HEK293 (cell line): Measurements from ENCODE around the gene EXOSC2.

Source experiments
- GFI1B ChIP-seq: fragments of 450-650 bp; formaldehyde crosslinking; IDR thresholded peaks from 2 replicates; pipeline ENCODE4 v1.5.1; 2016; ENCODE audit warnings: missing biosample characterization, missing genetic modification characterization
- KLF1 ChIP-seq: fragments of 450-650 bp; formaldehyde crosslinking; IDR thresholded peaks from 2 replicates; pipeline ENCODE4 v1.5.1; 2016; ENCODE audit warnings: missing biosample characterization, missing genetic modification characterization
- KLF17 ChIP-seq: fragments of 450-650 bp; formaldehyde crosslinking; IDR thresholded peaks from 2 replicates; pipeline ENCODE4 v1.5.1; 2016; ENCODE audit warnings: missing biosample characterization, missing genetic modification characterization
- KLF8 ChIP-seq: fragments of 450-650 bp; formaldehyde crosslinking; IDR thresholded peaks from 2 replicates; pipeline ENCODE4 v1.5.1; 2016; ENCODE audit warnings: missing biosample characterization, missing genetic modification characterization
- MZF1 ChIP-seq: fragments of 450-650 bp; formaldehyde crosslinking; IDR thresholded peaks from 2 replicates; pipeline ENCODE4 v1.5.1; 2017; ENCODE audit warnings: missing biosample characterization, missing genetic modification characterization, borderline replicate concordance
- PRDM1 ChIP-seq: fragments of 450-650 bp; formaldehyde crosslinking; IDR thresholded peaks from 2 replicates; pipeline ENCODE4; 2016; ENCODE audit warnings: missing biosample characterization, missing genetic modification characterization
- PRDM10 ChIP-seq: fragments of 450-650 bp; formaldehyde crosslinking; IDR thresholded peaks from 2 replicates; pipeline ENCODE4 v1.5.1; 2016; ENCODE audit warnings: missing biosample characterization, missing genetic modification characterization
- REPIN1 ChIP-seq: fragments of 450-650 bp; formaldehyde crosslinking; IDR thresholded peaks from 2 replicates; pipeline ENCODE4 v1.5.1; 2017; ENCODE audit warnings: missing biosample characterization, missing genetic modification characterization, low read depth
- ZBTB17 ChIP-seq: fragments of 450-650 bp; formaldehyde crosslinking; IDR thresholded peaks from 2 replicates; pipeline ENCODE4 v1.5.1; 2016; ENCODE audit warnings: missing biosample characterization, missing genetic modification characterization
- ZNF10 ChIP-seq: fragments of 450-650 bp; formaldehyde crosslinking; IDR thresholded peaks from 2 replicates; pipeline ENCODE4 v1.5.1; 2017; ENCODE audit warnings: missing biosample characterization, missing genetic modification characterization
- ZNF184 ChIP-seq: fragments of 450-650 bp; IDR thresholded peaks from 2 replicates; pipeline ENCODE4 v1.5.1; 2018; ENCODE audit warnings: missing biosample characterization, mild to moderate bottlenecking, missing genetic modification characterization
- ZNF266 ChIP-seq: fragments of 450-650 bp; formaldehyde crosslinking; IDR thresholded peaks from 2 replicates; pipeline ENCODE4 v1.5.1; 2016; ENCODE audit warnings: missing biosample characterization, missing genetic modification characterization, low read depth
- ZNF501 ChIP-seq: fragments of 450-650 bp; formaldehyde crosslinking; IDR thresholded peaks from 2 replicates; pipeline ENCODE4 v1.5.1; 2016; ENCODE audit warnings: missing biosample characterization, missing genetic modification characterization
- ZNF514 ChIP-seq: fragments of 450-650 bp; formaldehyde crosslinking; IDR thresholded peaks from 2 replicates; pipeline ENCODE4 v1.5.1; 2016; ENCODE audit warnings: missing biosample characterization, missing genetic modification characterization
- ZNF629 ChIP-seq: fragments of 450-650 bp; formaldehyde crosslinking; IDR thresholded peaks from 2 replicates; pipeline ENCODE4 v1.5.1; 2017; ENCODE audit warnings: missing biosample characterization, missing genetic modification characterization
- ZNF76 ChIP-seq: fragments of 450-650 bp; formaldehyde crosslinking; IDR thresholded peaks from 2 replicates; pipeline ENCODE4; 2016; ENCODE audit warnings: low read depth, missing biosample characterization, missing genetic modification characterization, borderline replicate concordance
- ZNF791 ChIP-seq: fragments of 450-650 bp; formaldehyde crosslinking; IDR thresholded peaks from 2 replicates; pipeline ENCODE4 v1.5.1; 2016; ENCODE audit warnings: missing biosample characterization, missing genetic modification characterization
- TF ChIP-seq, protein P1 (sequence below): fragments of 450-650 bp; formaldehyde crosslinking; IDR thresholded peaks from 2 replicates; pipeline ENCODE4 v1.5.1; 2016; ENCODE audit warnings: missing biosample characterization, missing genetic modification characterization
- TF ChIP-seq, protein P2 (sequence below): fragments of 450-650 bp; formaldehyde crosslinking; IDR thresholded peaks from 2 replicates; pipeline ENCODE4 v1.5.1; 2016; ENCODE audit warnings: missing biosample characterization, missing genetic modification characterization
- TF ChIP-seq, protein P3 (sequence below): fragments of 450-650 bp; formaldehyde crosslinking; IDR thresholded peaks from 2 replicates; pipeline ENCODE4; 2016; ENCODE audit warnings: missing biosample characterization, missing genetic modification characterization

Gene EXOSC2

DNA sequence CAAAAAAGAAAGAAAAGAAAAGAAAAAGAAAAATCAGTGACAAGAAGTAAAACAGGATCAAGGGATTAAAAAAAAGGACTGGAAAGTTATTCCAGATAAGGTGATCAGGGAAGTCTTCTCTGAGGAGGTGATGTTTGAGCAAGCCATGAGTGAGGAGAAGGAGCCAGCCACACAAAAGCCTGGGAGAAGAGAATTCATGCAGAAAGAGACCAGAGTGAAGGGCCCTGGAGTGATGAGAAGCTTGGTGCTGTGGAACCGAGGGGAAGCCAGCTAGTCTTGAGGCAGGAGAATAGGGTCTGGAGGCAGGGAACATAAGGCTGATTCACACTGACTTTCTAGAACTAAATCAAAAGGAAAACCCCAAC, 4.0 kb upstream of the EXOSC2 start (continued):
- no peak for TF ChIP-seq ZNF791 (tag by site-specific recombination)
- TF ChIP-seq, protein P1, sequence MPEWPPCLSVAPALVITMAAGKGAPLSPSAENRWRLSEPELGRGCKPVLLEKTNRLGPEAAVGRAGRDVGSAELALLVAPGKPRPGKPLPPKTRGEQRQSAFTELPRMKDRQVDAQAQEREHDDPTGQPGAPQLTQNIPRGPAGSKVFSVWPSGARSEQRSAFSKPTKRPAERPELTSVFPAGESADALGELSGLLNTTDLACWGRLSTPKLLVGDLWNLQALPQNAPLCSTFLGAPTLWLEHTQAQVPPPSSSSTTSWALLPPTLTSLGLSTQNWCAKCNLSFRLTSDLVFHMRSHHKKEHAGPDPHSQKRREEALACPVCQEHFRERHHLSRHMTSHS (tag by site-specific recombination), result no peak
- TF ChIP-seq ZBTB17 (tag by site-specific recombination), result peak; percentile 86
- TF ChIP-seq REPIN1 (tag by site-specific recombination), result no peak
- peak; percentile 8; the same call in 1 of the 2 replicates for TF ChIP-seq GFI1B (tag by site-specific recombination)
- TF ChIP-seq, protein P2, sequence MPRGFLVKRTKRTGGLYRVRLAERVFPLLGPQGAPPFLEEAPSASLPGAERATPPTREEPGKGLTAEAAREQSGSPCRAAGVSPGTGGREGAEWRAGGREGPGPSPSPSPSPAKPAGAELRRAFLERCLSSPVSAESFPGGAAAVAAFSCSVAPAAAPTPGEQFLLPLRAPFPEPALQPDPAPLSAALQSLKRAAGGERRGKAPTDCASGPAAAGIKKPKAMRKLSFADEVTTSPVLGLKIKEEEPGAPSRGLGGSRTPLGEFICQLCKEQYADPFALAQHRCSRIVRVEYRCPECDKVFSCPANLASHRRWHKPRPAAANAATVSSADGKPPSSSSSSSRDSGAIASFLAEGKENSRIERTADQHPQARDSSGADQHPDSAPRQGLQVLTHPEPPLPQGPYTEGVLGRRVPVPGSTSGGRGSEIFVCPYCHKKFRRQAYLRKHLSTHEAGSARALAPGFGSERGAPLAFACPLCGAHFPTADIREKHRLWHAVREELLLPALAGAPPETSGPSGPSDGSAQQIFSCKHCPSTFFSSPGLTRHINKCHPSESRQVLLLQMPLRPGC (tag by site-specific recombination), result no peak
- TF ChIP-seq PRDM10 (tag by site-specific recombination), result peak; percentile 74
- no peak for TF ChIP-seq ZNF10 (tag by site-specific recombination)
- no peak for TF ChIP-seq ZNF501 (tag by site-specific recombination)
- no peak for TF ChIP-seq ZNF76 (tag by site-specific recombination)
- TF ChIP-seq ZNF514 (tag by site-specific recombination), result no peak
- no peak for TF ChIP-seq MZF1 (tag by site-specific recombination)
- TF ChIP-seq KLF17, result no peak
- TF ChIP-seq ZNF629 (tag by site-specific recombination), result no peak
- TF ChIP-seq PRDM1, result 0 out of 2 replicates have a peak, but pooled peaks have one; percentile 44
- TF ChIP-seq KLF1 (tag by site-specific recombination), result no peak
- TF ChIP-seq ZNF266, result no peak
- TF ChIP-seq ZNF184, result no peak
- no peak for TF ChIP-seq KLF8 (tag by site-specific recombination)
- TF ChIP-seq, protein P3, sequence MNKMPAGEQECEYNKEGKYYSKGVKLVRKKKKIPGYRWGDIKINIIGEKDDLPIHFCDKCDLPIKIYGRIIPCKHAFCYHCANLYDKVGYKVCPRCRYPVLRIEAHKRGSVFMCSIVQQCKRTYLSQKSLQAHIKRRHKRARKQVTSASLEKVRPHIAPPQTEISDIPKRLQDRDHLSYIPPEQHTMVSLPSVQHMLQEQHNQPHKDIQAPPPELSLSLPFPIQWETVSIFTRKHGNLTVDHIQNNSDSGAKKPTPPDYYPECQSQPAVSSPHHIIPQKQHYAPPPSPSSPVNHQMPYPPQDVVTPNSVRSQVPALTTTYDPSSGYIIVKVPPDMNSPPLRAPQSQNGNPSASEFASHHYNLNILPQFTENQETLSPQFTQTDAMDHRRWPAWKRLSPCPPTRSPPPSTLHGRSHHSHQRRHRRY (tag by site-specific recombination), result no peak
